ENCODE results near the gene VEPH1.

DNA sequence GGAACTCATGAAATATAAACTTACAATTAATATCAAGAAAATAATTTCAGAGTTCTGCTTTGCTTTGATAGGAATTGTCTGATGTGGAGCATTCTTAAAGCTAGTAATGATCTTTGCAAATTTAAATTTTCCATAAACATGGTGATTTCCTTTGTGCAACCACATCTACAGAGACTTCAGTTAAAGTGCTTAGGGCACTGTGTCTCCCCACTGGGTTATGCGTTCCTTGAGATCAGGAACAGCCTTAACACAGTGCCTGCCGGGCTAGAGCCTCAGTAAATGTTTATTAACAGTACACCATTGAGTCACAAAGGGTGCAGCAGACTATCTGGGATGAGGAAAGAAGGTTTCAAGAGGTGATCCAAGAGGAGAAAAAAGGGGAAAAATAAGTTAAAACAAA is 235.2 kb downstream of the VEPH1 start:
- no peak for TF ChIP-seq CTCF (IDR thresholded peaks at IDR 0.05)
- no peak for TF ChIP-seq POLR2A (IDR thresholded peaks at IDR 0.05)
